WI38 (cell line): ENCODE measurements around the gene ASB4.

Experiments used
- H3K4me3 ChIP-seq: 2 replicates; pipeline ENCODE4 v1.5.1; 2011; ENCODE audit warnings: low read depth, mild to moderate bottlenecking, control low read depth, low read length
- TF ChIP-seq, protein P1 (sequence below): IDR thresholded peaks from 2 replicates; pipeline ENCODE4 v1.5.1; 2012; ENCODE audit warnings: low read depth, mild to moderate bottlenecking, control low read depth, low read length

Gene ASB4

DNA sequence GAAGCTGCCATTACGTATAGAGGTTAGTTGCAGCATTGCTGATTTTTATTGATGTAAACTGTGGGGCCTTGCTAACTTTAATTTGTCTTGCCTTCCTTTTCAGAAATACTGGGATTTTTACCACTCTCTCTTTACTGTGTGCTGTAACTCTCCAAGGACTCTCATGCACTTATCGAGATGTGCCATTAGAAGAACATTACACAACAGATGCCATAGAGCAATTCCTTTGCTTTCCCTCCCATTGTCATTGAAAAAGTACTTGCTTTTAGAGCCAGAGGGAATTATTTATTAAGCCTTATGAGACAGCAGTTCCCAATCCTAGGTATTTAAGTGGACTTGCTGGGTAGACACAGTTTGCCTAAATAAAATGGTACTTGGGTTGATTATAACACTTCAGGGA, 51.7 kb downstream of the ASB4 start:
- no peak overlapping the region for H3K4me3 ChIP-seq
- TF ChIP-seq, protein P1, sequence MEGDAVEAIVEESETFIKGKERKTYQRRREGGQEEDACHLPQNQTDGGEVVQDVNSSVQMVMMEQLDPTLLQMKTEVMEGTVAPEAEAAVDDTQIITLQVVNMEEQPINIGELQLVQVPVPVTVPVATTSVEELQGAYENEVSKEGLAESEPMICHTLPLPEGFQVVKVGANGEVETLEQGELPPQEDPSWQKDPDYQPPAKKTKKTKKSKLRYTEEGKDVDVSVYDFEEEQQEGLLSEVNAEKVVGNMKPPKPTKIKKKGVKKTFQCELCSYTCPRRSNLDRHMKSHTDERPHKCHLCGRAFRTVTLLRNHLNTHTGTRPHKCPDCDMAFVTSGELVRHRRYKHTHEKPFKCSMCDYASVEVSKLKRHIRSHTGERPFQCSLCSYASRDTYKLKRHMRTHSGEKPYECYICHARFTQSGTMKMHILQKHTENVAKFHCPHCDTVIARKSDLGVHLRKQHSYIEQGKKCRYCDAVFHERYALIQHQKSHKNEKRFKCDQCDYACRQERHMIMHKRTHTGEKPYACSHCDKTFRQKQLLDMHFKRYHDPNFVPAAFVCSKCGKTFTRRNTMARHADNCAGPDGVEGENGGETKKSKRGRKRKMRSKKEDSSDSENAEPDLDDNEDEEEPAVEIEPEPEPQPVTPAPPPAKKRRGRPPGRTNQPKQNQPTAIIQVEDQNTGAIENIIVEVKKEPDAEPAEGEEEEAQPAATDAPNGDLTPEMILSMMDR, result no peak

GRCh38 chr7:95539426-95539825, 53.7 kb downstream of the ASB4 start:
- TF ChIP-seq, protein P1, result no peak
- H3K4me3 ChIP-seq, result no peak overlapping the region

DNA sequence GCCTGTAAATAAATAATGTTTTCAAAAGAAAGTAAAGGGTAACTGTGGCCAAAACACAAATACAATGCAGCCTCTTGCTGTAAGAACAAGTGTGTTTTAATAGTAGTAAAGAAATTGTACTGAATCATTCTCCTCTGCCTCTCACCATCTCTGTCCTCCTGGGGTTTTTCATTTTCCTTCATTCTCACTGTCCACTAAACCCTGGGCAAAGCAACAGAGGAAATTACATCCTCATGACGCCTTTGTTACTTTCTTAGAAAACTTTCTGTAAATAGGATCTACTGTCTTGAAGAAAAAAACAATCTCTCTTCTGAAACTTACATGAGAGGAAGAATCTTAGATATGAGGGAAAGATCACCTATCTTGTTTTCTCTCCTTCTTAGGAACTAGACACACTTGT, 54.6 kb downstream of the ASB4 start:
- H3K4me3 ChIP-seq, result no peak overlapping the region
- TF ChIP-seq, protein P1, result no peak

DNA sequence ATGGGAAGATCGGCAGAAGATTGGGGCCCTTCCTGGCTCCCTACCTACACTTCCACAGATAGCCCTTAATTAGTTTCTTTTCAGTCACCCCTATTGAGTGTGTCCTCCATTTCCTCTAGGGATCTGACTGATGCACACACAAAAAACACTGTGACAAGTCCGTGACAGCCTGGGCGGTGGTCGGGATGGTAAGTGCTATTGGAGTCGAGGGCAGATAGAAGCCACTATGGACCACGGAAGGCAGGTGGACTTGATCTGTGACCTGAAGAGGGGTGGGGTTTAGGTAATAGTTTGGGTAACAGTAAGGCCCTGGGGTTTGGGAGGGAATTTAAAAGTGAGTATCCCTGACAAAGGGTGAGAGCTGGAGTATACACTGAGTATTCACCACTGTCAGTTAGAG, 57.6 kb downstream of the ASB4 start:
- TF ChIP-seq, protein P1, result no peak
- no peak overlapping the region for H3K4me3 ChIP-seq

DNA sequence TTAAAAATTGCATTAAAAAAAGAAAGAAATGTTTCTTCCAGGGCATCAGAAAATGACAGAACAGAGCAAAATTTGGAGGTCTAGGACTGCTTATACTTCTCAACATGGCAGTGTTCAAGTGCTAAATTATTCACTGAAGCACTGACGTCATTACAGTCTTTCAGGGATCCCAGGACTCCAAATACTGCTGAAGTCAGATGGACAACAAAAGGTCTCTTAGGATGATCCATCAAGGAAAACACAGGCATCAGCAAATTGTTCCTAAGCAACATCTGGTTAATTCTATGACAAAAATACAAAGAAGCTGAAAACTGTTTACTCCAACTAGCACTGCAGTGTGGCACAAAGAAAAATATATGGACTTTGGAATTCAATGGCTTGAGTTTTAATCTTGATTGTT, 58.4 kb downstream of the ASB4 start:
- TF ChIP-seq, protein P1, result no peak
- H3K4me3 ChIP-seq, result no peak overlapping the region

- TF ChIP-seq, protein P1, result peak; percentile 33; the same call in 1 of the 2 replicates
- no peak overlapping the region for H3K4me3 ChIP-seq
Observed at GRCh38 chr7:95545007-95545615, 59.4 kb downstream of the ASB4 start.

GRCh38 chr7:95545673-95546072, 59.9 kb downstream of the ASB4 start:
- no peak overlapping the region for H3K4me3 ChIP-seq

More at GRCh38 chr7:95545673-95546072, 59.9 kb downstream of the ASB4 start:
- TF ChIP-seq, protein P1, result no peak
